Prostate gland (tissue), 2 donors: ENCODE data around the gene PLCD3. TPM values are rescaled to one million over a fixed set of nuclear protein-coding genes. Genes with fewer than 3 reads are reported as not detected.

ENCODE experiments used
- DNase-seq: peaks from one replicate; pipeline ENCODE4 v3.0.0-alpha.2; 2019; ENCODE audit warnings: low spot score
- H3K27ac ChIP-seq, 2 donors: fragments of 200-600 bp; sonication (generic); 2 replicates each; pipeline ENCODE4 v1.5.1; 2017 to 2019
- H3K27me3 ChIP-seq: fragments of 200-600 bp; sonication (generic); replicated peaks from 2 replicates; pipeline ENCODE4 v1.5.1; 2019; ENCODE audit not compliant: insufficient read depth
- H3K36me3 ChIP-seq, 2 donors: fragments of 200-600 bp; sonication (generic); 1 replicate in 1 of 2; 2 replicates in 1 of 2; pipeline versions ENCODE4 v1.5.1 to v1.8.1; 2017 to 2019
- H3K4me1 ChIP-seq: fragments of 200-600 bp; sonication (generic); replicated peaks from 2 replicates; pipeline ENCODE4 v1.5.1; 2019
- H3K4me3 ChIP-seq, 2 donors: fragments of 200-600 bp; sonication (generic); 2 replicates each; pipeline ENCODE4 v1.5.1; 2017 to 2019
- H3K9me3 ChIP-seq: fragments of 200-600 bp; sonication (generic); 2 replicates; pipeline ENCODE4 v1.5.1; 2017
- CTCF ChIP-seq, 4 experiments: fragments of 200-600 bp in 2 of 4; fragments of 450-650 bp in 2 of 4; sonication (generic) in 2 of 4; IDR thresholded peaks; 1 replicate in 3 of 4; 2 replicates in 1 of 4; pipeline ENCODE4 v1.5.1; 2016 to 2019; ENCODE audit warnings: antibody characterized with exemption in 4 of 4, mild to moderate bottlenecking in 2 of 4, moderate library complexity in 2 of 4
- POLR2A ChIP-seq: fragments of 450-650 bp; IDR thresholded peaks from one replicate; pipeline ENCODE4 v1.6.1; 2016; ENCODE audit warnings: antibody characterized with exemption, mild to moderate bottlenecking
- POLR2AphosphoS5 ChIP-seq: sonication (generic); formaldehyde crosslinking; IDR thresholded peaks from one replicate; pipeline ENCODE4 v1.6.1; 2017; ENCODE audit warnings: antibody characterized with exemption
- WGBS: methylation state at CpG from one replicate; pipeline ENCODE4 v1.1.5; 2018; 5-methylcytosine and 5-hydroxymethylcytosine counted together
- intact Hi-C: fragments of 100-400 bp; cut with DNase I; formaldehyde crosslinking; loops from one replicate; pipeline ENCODE4 v1.14.2; 2022
- total RNA-seq, 2 donors: library from RNA; depleted of rRNA; stranded (reverse); fragments of >200 nt; gene quantifications; one replicate each; pipeline ENCODE4 v1.1.0, GENCODE V29; 2016

The PLCD3 gene
- total RNA-seq, 2 donors from 2014 or later, result 34.7 to 154 TPM

- DNase-seq, result no peak
- H3K4me1 ChIP-seq, result no peaks in the 10 kb centered on the region
- H3K9me3 ChIP-seq, result no peaks in the 10 kb centered on the region
- no peak overlapping the region for H3K27ac ChIP-seq
- intact Hi-C loops, result loop anchor here (5.0 kb wide), 1 partner anchor 203 kb away; the partner anchor contains the start of gene GFAP
- H3K27me3 ChIP-seq, result no peaks in the 10 kb centered on the region
- no peak overlapping the region for H3K4me3 ChIP-seq
- 85% methylated on average over 8 of the region's 8 CpGs for WGBS
- H3K36me3 ChIP-seq, result no peaks in the 10 kb centered on the region
- no peak for TF ChIP-seq POLR2AphosphoS5
- TF ChIP-seq CTCF (IDR thresholded peaks at IDR 0.05), result no peak
- no peak for TF ChIP-seq POLR2A
These were observed 12.4 kb downstream of the PLCD3 start for GRCh38 chr17:45119964-45120363.

GRCh38 chr17:45118691-45119090, 13.6 kb downstream of the PLCD3 start:
- Histone ChIP-seq H3K27ac (no peak overlapping the region), H3K4me3 (no peak overlapping the region), H3K27me3 (no peaks in the 10 kb centered on the region), H3K4me1 (no peaks in the 10 kb centered on the region), H3K9me3 (no peaks in the 10 kb centered on the region), H3K36me3 (no peaks in the 10 kb centered on the region)
- intact Hi-C loops, result loop anchor here (5.0 kb wide), 1 partner anchor 201 kb away; the partner anchor contains the start of gene GFAP
- 93% methylated on average over 23 of the region's 23 CpGs for WGBS
- DNase-seq, result no peak
- TF ChIP-seq POLR2AphosphoS5, result no peak

- Histone ChIP-seq H3K27me3 (no peaks in the 10 kb centered on the region), H3K4me3 (no peak overlapping the region), H3K9me3 (no peaks in the 10 kb centered on the region), H3K27ac (no peak overlapping the region), H3K4me1 (no peaks in the 10 kb centered on the region), H3K36me3 (no peaks in the 10 kb centered on the region)
- DNase-seq, result no peak
- intact Hi-C loops, result loop anchor here (5.0 kb wide), 1 partner anchor 201 kb away; the partner anchor contains the start of gene GFAP
- 91% methylated on average over 20 of the region's 20 CpGs for WGBS
- no peak for TF ChIP-seq POLR2AphosphoS5
- no peak for TF ChIP-seq POLR2A
- no peak for TF ChIP-seq CTCF (IDR thresholded peaks at IDR 0.05)
These were observed 14.3 kb downstream of the PLCD3 start for GRCh38 chr17:45117848-45118646.

- H3K9me3 ChIP-seq, result no peaks in the 10 kb centered on the region
These were observed 15.0 kb downstream of the PLCD3 start for GRCh38 chr17:45117334-45117733.

More at GRCh38 chr17:45117334-45117733, 15.0 kb downstream of the PLCD3 start:
- intact Hi-C loops, result loop anchor here (5.0 kb wide), 1 partner anchor 200 kb away; the partner anchor contains the start of gene GFAP
- H3K27me3 ChIP-seq, result no peaks in the 10 kb centered on the region
- H3K27ac ChIP-seq, result no peak overlapping the region
- H3K36me3 ChIP-seq, result no peaks in the 10 kb centered on the region
- TF ChIP-seq CTCF (IDR thresholded peaks at IDR 0.05) (no peak), POLR2AphosphoS5 (no peak), POLR2A (no peak)
- no peaks in the 10 kb centered on the region for H3K4me1 ChIP-seq
- H3K4me3 ChIP-seq, result no peak overlapping the region
- WGBS, result 97% methylated on average over 4 of the region's 4 CpGs
- no peak for DNase-seq
